Activated T-helper 2 cell treated with anti-CD3 and anti-CD28 coated beads, Interferon-gamma antibody, Interleukin-2, Interleukin-4, amounts not matched to agents 10 μg/mL and 5 μg/mL and 100 μg/mL, durations not matched to agents 14 hours and 24 hours and 36 hours (primary cell): ENCODE measurements around the gene ARHGAP19. TPM values are rescaled to one million over a fixed set of nuclear protein-coding genes. Genes with fewer than 3 reads are reported as not detected.
A peak's percentile ranks its signal among the peaks of the same experiment; 100 is the strongest.

ENCODE experiments used
- DNase-seq: peaks from one replicate; pipeline ENCODE4 v3.0.0; 2021; ENCODE audit warnings: low spot score
- H3K27ac Mint-ChIP-seq: one replicate; pipeline ENCODE4 v1.8.0; 2021; ENCODE audit warnings: mixed read lengths
- H3K27me3 Mint-ChIP-seq: one replicate; pipeline ENCODE4 v1.8.0; 2021; ENCODE audit warnings: low read depth, mixed read lengths
- H3K36me3 Mint-ChIP-seq: one replicate; pipeline ENCODE4 v1.8.0; 2021; ENCODE audit warnings: low read depth, mixed read lengths
- H3K4me1 Mint-ChIP-seq: one replicate; pipeline ENCODE4 v1.8.0; 2021; ENCODE audit warnings: low read depth, mixed read lengths
- H3K4me3 Mint-ChIP-seq: one replicate; pipeline ENCODE4 v1.8.0; 2021; ENCODE audit warnings: low read depth, mild to moderate bottlenecking, moderate library complexity, mixed read lengths
- H3K9me3 Mint-ChIP-seq: one replicate; pipeline ENCODE4 v1.8.0; 2021; ENCODE audit warnings: mixed read lengths
- intact Hi-C: fragments of 100-400 bp; cut with micrococcal nuclease; formaldehyde crosslinking; loops from one replicate; pipeline ENCODE4 v1.15.1; 2023
- total RNA-seq: library from RNA; stranded (reverse); gene quantifications from 2 replicates; pipeline ENCODE4 v1.2.3, GENCODE V29; 2022

The ARHGAP19 gene
- total RNA-seq, 1 donor from 2014 or later = 29.9 TPM

GRCh38 chr10:97319671-97320479, 27.4 kb upstream of the ARHGAP19 start:
- H3K27ac Mint-ChIP-seq = peak overlapping the region; percentile 63
- peaks cover 19% of the 10 kb centered on the region for H3K4me1 Mint-ChIP-seq
- intact Hi-C loops = loop anchor here (1.0 to 10.0 kb wide), 4 partner anchors 8 to 735 kb away; partner anchors contain the start of genes MMS19, TM9SF3 and UBTD1
- H3K27me3 Mint-ChIP-seq = peaks cover 10% of the 10 kb centered on the region
- peak; percentile 53 for DNase-seq
- peaks cover 5% of the 10 kb centered on the region for H3K36me3 Mint-ChIP-seq
- no peaks in the 10 kb centered on the region for H3K9me3 Mint-ChIP-seq
- peak overlapping the region; percentile 81 for H3K4me3 Mint-ChIP-seq

- H3K4me3 Mint-ChIP-seq = peak within 1 kb of the TSS; percentile 91
- intact Hi-C loops = loop anchor here (1.0 to 5.0 kb wide), 2 partner anchors 27 to 178 kb away; partner anchors contain the start of genes ARHGAP19, MMS19 and UBTD1
Measured at GRCh38 chr10:97318772-97319651, 26.6 kb upstream of the ARHGAP19 start, which contains the start of gene FRAT1. Gene FRAT1 (plus strand): TSS chr10:97319271. CDS start chr10:97319454, 183 bp downstream.

GRCh38 chr10:97314671-97315070, 22.2 kb upstream of the ARHGAP19 start:
- H3K9me3 Mint-ChIP-seq = no peaks in the 10 kb centered on the region
- H3K27ac Mint-ChIP-seq = no peak overlapping the region
- H3K4me3 Mint-ChIP-seq = no peak overlapping the region
- H3K4me1 Mint-ChIP-seq = peaks cover 4% of the 10 kb centered on the region
- H3K27me3 Mint-ChIP-seq = no peaks in the 10 kb centered on the region
- no peak for DNase-seq
- no peaks in the 10 kb centered on the region for H3K36me3 Mint-ChIP-seq
- intact Hi-C loops = loop anchor here (5.0 kb wide), 1 partner anchor 183 kb away; the partner anchor contains the start of genes MMS19 and UBTD1

More at GRCh38 chr10:97318772-97319651, 26.6 kb upstream of the ARHGAP19 start, which contains the start of gene FRAT1:
- Mint-ChIP-seq H3K4me1 (peaks cover 19% of the 10 kb centered on the region), H3K27ac (peak within 1 kb of the TSS; percentile 99), H3K27me3 (peaks cover 10% of the 10 kb centered on the region), H3K9me3 (no peaks in the 10 kb centered on the region), H3K36me3 (peaks cover 5% of the 10 kb centered on the region)
- peak; percentile 89 for DNase-seq

GRCh38 chr10:97312897-97313296, 20.5 kb upstream of the ARHGAP19 start:
- no peak for DNase-seq
- no peak overlapping the region for H3K27ac Mint-ChIP-seq
- no peaks in the 10 kb centered on the region for H3K4me1 Mint-ChIP-seq
- H3K36me3 Mint-ChIP-seq = no peaks in the 10 kb centered on the region
- H3K27me3 Mint-ChIP-seq = no peaks in the 10 kb centered on the region
- H3K9me3 Mint-ChIP-seq = no peaks in the 10 kb centered on the region
- no peak overlapping the region for H3K4me3 Mint-ChIP-seq
- intact Hi-C loops = no loop called here

GRCh38 chr10:97311111-97311626, 18.7 kb upstream of the ARHGAP19 start:
- H3K27me3 Mint-ChIP-seq = peaks cover 3% of the 10 kb centered on the region
- DNase-seq = no peak
- intact Hi-C loops = no loop called here
- peaks cover 3% of the 10 kb centered on the region for H3K4me1 Mint-ChIP-seq
- no peaks in the 10 kb centered on the region for H3K9me3 Mint-ChIP-seq
- no peak overlapping the region for H3K27ac Mint-ChIP-seq
- H3K36me3 Mint-ChIP-seq = no peaks in the 10 kb centered on the region
- H3K4me3 Mint-ChIP-seq = no peak overlapping the region

- Mint-ChIP-seq H3K4me3 (no peak overlapping the region), H3K9me3 (no peaks in the 10 kb centered on the region), H3K4me1 (peaks cover 3% of the 10 kb centered on the region), H3K36me3 (no peaks in the 10 kb centered on the region), H3K27me3 (peaks cover 3% of the 10 kb centered on the region), H3K27ac (no peak overlapping the region)
- no peak for DNase-seq
- intact Hi-C loops = no loop called here
Measured at GRCh38 chr10:97307866-97308780, 15.7 kb upstream of the ARHGAP19 start.

- Mint-ChIP-seq H3K36me3 (no peaks in the 10 kb centered on the region), H3K9me3 (no peaks in the 10 kb centered on the region), H3K27me3 (peaks cover 3% of the 10 kb centered on the region), H3K4me1 (peaks cover 3% of the 10 kb centered on the region), H3K4me3 (no peak overlapping the region), H3K27ac (no peak overlapping the region)
- no peak for DNase-seq
- intact Hi-C loops = no loop called here
Measured at GRCh38 chr10:97307441-97307840, 15.0 kb upstream of the ARHGAP19 start.

- peaks cover 3% of the 10 kb centered on the region for H3K4me1 Mint-ChIP-seq
- H3K27me3 Mint-ChIP-seq = peaks cover 5% of the 10 kb centered on the region
- no peaks in the 10 kb centered on the region for H3K9me3 Mint-ChIP-seq
- intact Hi-C loops = no loop called here
- no peak for DNase-seq
- H3K27ac Mint-ChIP-seq = no peak overlapping the region
- H3K4me3 Mint-ChIP-seq = no peak overlapping the region
- H3K36me3 Mint-ChIP-seq = no peaks in the 10 kb centered on the region
Measured at GRCh38 chr10:97302088-97302791, 9.8 kb upstream of the ARHGAP19 start.

- Mint-ChIP-seq H3K4me1 (peaks cover 3% of the 10 kb centered on the region), H3K9me3 (no peaks in the 10 kb centered on the region), H3K27me3 (peaks cover 5% of the 10 kb centered on the region), H3K36me3 (no peaks in the 10 kb centered on the region), H3K4me3 (no peak overlapping the region), H3K27ac (no peak overlapping the region)
- DNase-seq = no peak
- intact Hi-C loops = no loop called here
Measured at GRCh38 chr10:97300980-97301379, 8.5 kb upstream of the ARHGAP19 start.

GRCh38 chr10:97298223-97298571, 5.8 kb upstream of the ARHGAP19 start:
- Mint-ChIP-seq H3K4me3 (no peak overlapping the region), H3K27ac (no peak overlapping the region), H3K36me3 (no peaks in the 10 kb centered on the region), H3K4me1 (peaks cover 6% of the 10 kb centered on the region), H3K27me3 (peaks cover 5% of the 10 kb centered on the region), H3K9me3 (no peaks in the 10 kb centered on the region)
- intact Hi-C loops = no loop called here
- no peak for DNase-seq

- H3K4me1 Mint-ChIP-seq = peaks cover 8% of the 10 kb centered on the region
- H3K4me3 Mint-ChIP-seq = no peak overlapping the region
- no peaks in the 10 kb centered on the region for H3K36me3 Mint-ChIP-seq
Measured at GRCh38 chr10:97297556-97298222, 5.3 kb upstream of the ARHGAP19 start.

More at GRCh38 chr10:97297556-97298222, 5.3 kb upstream of the ARHGAP19 start:
- intact Hi-C loops = no loop called here
- H3K27me3 Mint-ChIP-seq = peaks cover 5% of the 10 kb centered on the region
- no peaks in the 10 kb centered on the region for H3K9me3 Mint-ChIP-seq
- no peak overlapping the region for H3K27ac Mint-ChIP-seq
- DNase-seq = no peak
